Vagina (tissue), 2 donors: ENCODE measurements around the gene USP46. TPM values are rescaled to one million over a fixed set of nuclear protein-coding genes. Genes with fewer than 3 reads are reported as not detected.

Source experiments
- DNase-seq, 2 donors: peaks; one replicate each; pipeline ENCODE4 v3.0.0-alpha.2; 2017; ENCODE audit errors: extremely low spot score in 2 of 2
- H3K27ac ChIP-seq: fragments of 200-600 bp; sonication (generic); one replicate; pipeline ENCODE4 v1.5.1; 2019
- H3K27me3 ChIP-seq: fragments of 200-600 bp; sonication (generic); one replicate; pipeline ENCODE4 v1.5.1; 2019
- H3K36me3 ChIP-seq, 2 donors: fragments of 200-600 bp; sonication (generic); one replicate each; pipeline ENCODE4 v1.5.1; 2017 to 2019
- H3K4me1 ChIP-seq: fragments of 200-600 bp; sonication (generic); one replicate; pipeline ENCODE4 v1.5.1; 2019
- H3K4me3 ChIP-seq, 2 donors: fragments of 200-600 bp; sonication (generic); 1 replicate in 1 of 2; 2 replicates in 1 of 2; pipeline ENCODE4 v1.5.1; 2016 to 2019
- H3K9me3 ChIP-seq: fragments of 200-600 bp; sonication (generic); one replicate; pipeline ENCODE4 v1.5.1; 2019
- CTCF ChIP-seq, 3 experiments: fragments of 450-650 bp in 2 of 3; fragments of 200-600 bp in 1 of 3; sonication (generic) in 1 of 3; IDR thresholded peaks; one replicate each; pipeline ENCODE4 v1.5.1; 2017 to 2019; ENCODE audit warnings: antibody characterized with exemption in 3 of 3, mild to moderate bottlenecking in 2 of 3, moderate library complexity in 2 of 3
- POLR2A ChIP-seq, 2 donors: fragments of 450-650 bp; IDR thresholded peaks; one replicate each; pipeline ENCODE4 v1.6.1; 2017; ENCODE audit warnings: antibody characterized with exemption in 2 of 2, mild to moderate bottlenecking in 2 of 2, moderate library complexity in 2 of 2
- POLR2AphosphoS5 ChIP-seq, 2 donors: sonication (generic); formaldehyde crosslinking; IDR thresholded peaks; one replicate each; pipeline ENCODE4 v1.9.0; 2017; ENCODE audit warnings: antibody characterized with exemption in 2 of 2, mild to moderate bottlenecking in 2 of 2, low read depth in 1 of 2; ENCODE audit not compliant: insufficient read depth in 1 of 2
- intact Hi-C: fragments of 100-400 bp; cut with DNase I; formaldehyde crosslinking; loops from one replicate; pipeline ENCODE4 v1.15.1; 2023
- total RNA-seq: library from RNA; depleted of rRNA; stranded (reverse); fragments of >200 nt; gene quantifications from one replicate; pipeline ENCODE4 v1.2.3, GENCODE V29; 2016

Gene USP46
- total RNA-seq, 1 donor from 2014 or later: 10.6 TPM

DNA sequence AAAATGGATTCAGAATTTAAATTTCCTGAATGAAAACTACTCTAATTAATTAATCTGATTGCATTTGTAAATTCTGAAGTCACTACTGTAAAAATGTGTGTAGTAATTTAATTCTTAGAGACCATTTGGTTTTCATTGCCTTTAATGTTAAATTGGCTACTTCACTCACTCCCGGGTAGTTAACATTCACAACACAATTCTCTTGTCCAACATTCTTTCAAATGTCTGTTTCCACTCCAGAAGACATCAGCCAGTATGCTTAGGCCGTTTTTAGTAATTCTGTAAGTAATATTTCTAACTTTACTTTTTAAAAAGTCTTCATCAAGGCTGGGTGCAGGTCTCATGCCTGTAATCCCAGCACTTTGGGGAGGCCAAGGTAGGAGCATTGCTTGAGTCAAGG, 21.3 kb upstream of the USP46 start:
- Histone ChIP-seq H3K27ac (no peak overlapping the region), H3K4me3 (no peak overlapping the region), H3K9me3 (no peaks in the 10 kb centered on the region), H3K4me1 (no peaks in the 10 kb centered on the region), H3K36me3 (no peaks in the 10 kb centered on the region), H3K27me3 (no peaks in the 10 kb centered on the region)
- no peak for DNase-seq
- intact Hi-C loops: no loop called here
- TF ChIP-seq POLR2AphosphoS5 (IDR thresholded peaks at IDR 0.05; ENCODE audit: insufficient read depth in 1 of 2, low read depth in 1 of 2) (no peak), CTCF (IDR thresholded peaks at IDR 0.05) (no peak), POLR2A (IDR thresholded peaks at IDR 0.05) (no peak)

DNA sequence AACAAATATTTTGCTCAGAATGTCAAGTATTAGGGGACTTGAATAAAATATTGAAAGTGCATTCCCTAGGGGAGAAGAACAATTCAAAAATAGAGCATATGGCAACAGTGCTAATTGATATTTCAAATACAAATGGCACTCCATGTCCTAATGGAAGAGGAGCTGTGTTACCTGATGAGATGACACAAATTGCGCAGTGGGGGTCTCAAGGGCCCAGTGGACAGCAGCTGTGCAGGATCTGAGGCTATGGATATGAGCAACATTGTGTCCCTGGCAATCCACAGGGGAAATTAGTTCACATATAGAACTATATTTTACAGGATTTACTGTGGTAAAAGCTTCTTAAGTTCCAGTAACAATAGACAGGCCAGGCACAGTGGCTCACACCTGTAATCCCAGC, 17.4 kb upstream of the USP46 start:
- Histone ChIP-seq H3K27me3 (no peaks in the 10 kb centered on the region), H3K9me3 (no peaks in the 10 kb centered on the region), H3K36me3 (no peaks in the 10 kb centered on the region), H3K4me1 (no peaks in the 10 kb centered on the region), H3K27ac (no peak overlapping the region), H3K4me3 (no peak overlapping the region)
- DNase-seq: no peak
- intact Hi-C loops: no loop called here
- TF ChIP-seq POLR2AphosphoS5 (IDR thresholded peaks at IDR 0.05; ENCODE audit: insufficient read depth in 1 of 2, low read depth in 1 of 2) (no peak), CTCF (IDR thresholded peaks at IDR 0.05) (no peak), POLR2A (IDR thresholded peaks at IDR 0.05) (no peak)

DNA sequence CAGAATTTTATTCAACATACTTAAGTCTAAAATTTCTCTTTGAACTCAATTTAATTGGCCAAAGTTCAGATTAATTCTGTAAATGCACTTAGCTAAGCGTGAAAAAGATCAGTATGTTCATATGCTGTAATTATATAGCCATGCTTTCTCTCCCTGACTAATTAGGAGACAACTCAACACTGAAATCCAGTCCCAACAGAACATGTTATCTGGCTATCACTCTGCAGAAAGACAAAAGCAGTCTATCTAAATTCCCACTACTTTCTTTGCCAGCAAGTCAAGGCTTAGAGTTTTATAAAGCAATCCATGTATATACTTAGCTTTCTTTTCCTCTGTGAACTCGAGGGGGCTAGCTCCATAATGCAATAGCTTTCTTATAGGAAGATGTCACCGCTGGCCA, 16.0 kb upstream of the USP46 start:
- intact Hi-C loops: no loop called here
- no peak for DNase-seq

DNA sequence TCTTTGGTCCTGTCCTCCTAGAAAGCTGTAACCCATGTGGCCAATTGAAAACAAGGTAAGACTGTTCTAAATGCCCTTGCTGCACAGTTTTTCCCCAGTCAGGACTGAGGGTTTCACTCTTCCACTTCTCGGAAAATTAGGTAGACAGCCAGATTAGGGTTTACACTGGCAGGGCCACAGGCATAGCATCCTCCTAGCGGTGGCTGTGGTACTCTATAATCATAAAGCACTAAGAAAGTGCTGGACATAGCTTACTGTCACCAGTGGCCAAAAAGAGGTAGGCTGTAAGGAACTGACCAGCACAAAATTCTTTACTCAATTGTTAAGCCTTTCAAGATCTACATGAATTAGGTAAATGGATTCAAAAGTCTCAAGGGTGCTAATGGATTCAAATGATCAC, 11.6 kb upstream of the USP46 start:
- no peak overlapping the region for H3K27ac ChIP-seq
- no peak overlapping the region for H3K4me3 ChIP-seq
- intact Hi-C loops: no loop called here
- H3K27me3 ChIP-seq: no peaks in the 10 kb centered on the region
- no peak for DNase-seq
- no peak for TF ChIP-seq CTCF (IDR thresholded peaks at IDR 0.05)
- TF ChIP-seq POLR2AphosphoS5 (IDR thresholded peaks at IDR 0.05; ENCODE audit: insufficient read depth in 1 of 2, low read depth in 1 of 2): no peak
- no peak for TF ChIP-seq POLR2A (IDR thresholded peaks at IDR 0.05)
- H3K36me3 ChIP-seq: no peaks in the 10 kb centered on the region
- no peaks in the 10 kb centered on the region for H3K4me1 ChIP-seq
- H3K9me3 ChIP-seq: no peaks in the 10 kb centered on the region

More for the DNA sequence above, 16.0 kb upstream of the USP46 start:
- Histone ChIP-seq H3K4me3 (no peak overlapping the region), H3K27ac (no peak overlapping the region), H3K4me1 (no peaks in the 10 kb centered on the region), H3K36me3 (no peaks in the 10 kb centered on the region), H3K27me3 (no peaks in the 10 kb centered on the region), H3K9me3 (no peaks in the 10 kb centered on the region)
- no peak for TF ChIP-seq POLR2AphosphoS5 (IDR thresholded peaks at IDR 0.05; ENCODE audit: insufficient read depth in 1 of 2, low read depth in 1 of 2)
- TF ChIP-seq POLR2A (IDR thresholded peaks at IDR 0.05): no peak
- TF ChIP-seq CTCF (IDR thresholded peaks at IDR 0.05): no peak

DNA sequence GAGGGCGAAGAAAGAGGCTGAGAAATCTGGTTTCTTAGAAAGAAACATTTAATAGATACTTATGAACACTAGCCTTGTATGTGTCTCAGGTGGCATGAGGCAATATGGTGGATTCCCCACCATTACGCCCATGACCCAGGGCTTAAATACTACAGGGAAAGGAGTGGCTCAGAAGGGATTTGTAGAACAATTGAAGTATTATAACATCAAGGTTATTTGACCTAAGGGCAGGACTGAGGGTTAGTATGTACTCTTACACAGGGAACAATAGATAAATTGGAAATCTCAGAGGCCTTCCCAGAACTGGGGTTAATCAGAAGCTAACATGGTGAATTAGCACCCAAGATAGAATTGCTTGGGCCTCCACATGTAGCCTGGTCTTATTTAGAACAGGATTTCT, 11.0 kb upstream of the USP46 start:
- intact Hi-C loops: no loop called here
- H3K27ac ChIP-seq: no peak overlapping the region
- H3K36me3 ChIP-seq: no peaks in the 10 kb centered on the region
- H3K9me3 ChIP-seq: no peaks in the 10 kb centered on the region
- TF ChIP-seq CTCF (IDR thresholded peaks at IDR 0.05): no peak
- no peak for TF ChIP-seq POLR2A (IDR thresholded peaks at IDR 0.05)
- no peak for TF ChIP-seq POLR2AphosphoS5 (IDR thresholded peaks at IDR 0.05; ENCODE audit: insufficient read depth in 1 of 2, low read depth in 1 of 2)
- H3K4me1 ChIP-seq: no peaks in the 10 kb centered on the region
- DNase-seq: no peak
- no peaks in the 10 kb centered on the region for H3K27me3 ChIP-seq
- H3K4me3 ChIP-seq: no peak overlapping the region
